GM04504 (cell line): ENCODE data around the gene HCN1.
"Not testable (repeated sequence)": the region's sequence is repeated elsewhere in the genome, so short reads cannot be mapped to it uniquely, and the experiment has no call there.

Experiments
- DNase-seq: peaks from one replicate; pipeline ENCODE4 v3.0.0-alpha.2; 2012; ENCODE audit warnings: low read depth

HCN1 gene

DNA sequence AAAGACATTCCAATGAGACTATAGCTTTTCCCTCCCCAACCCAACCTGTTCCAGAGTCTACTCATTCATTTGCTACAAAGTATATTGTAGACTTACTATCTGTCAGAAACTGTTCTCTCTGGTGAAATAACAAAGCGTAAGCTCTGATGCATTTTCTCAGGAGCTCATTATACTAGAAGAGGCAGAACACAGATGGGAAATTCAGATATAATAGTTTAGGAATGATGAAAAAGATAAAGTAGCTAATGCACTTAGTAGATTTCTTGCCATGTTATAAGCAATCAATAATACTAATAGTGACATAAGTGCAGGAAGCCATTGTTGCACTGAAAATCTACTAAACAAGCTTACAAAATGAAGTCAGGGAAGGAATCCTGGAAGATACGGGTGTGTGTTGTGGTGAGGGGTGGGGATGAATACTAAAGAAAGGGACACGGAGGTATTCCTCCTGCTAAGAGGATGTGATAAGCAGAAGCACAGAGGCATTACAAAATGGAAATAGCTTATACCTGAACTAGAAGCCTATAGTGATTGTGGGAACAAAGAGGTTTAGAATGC lies 78.2 kb downstream of the HCN1 start:
- DNase-seq: no peak

DNA sequence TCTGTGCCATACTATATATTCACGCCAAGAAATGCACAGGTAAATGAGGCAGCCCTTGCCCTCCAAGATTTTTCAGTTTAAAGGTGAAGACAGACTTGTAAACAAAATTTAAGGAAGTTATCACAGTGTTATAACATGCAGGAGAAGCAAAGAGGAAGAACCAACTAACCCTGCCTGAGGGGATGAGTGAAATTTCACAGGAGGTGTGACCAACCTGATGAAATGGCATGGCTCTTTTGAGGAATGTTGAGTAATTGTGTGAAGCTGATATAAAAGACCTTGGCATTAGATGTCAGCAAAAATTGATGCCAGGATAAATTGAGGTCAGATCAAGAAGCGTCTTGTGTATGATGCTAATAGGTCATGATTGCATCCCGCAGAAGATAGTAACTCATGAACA lies 86.5 kb downstream of the HCN1 start:
- no peak for DNase-seq

DNA sequence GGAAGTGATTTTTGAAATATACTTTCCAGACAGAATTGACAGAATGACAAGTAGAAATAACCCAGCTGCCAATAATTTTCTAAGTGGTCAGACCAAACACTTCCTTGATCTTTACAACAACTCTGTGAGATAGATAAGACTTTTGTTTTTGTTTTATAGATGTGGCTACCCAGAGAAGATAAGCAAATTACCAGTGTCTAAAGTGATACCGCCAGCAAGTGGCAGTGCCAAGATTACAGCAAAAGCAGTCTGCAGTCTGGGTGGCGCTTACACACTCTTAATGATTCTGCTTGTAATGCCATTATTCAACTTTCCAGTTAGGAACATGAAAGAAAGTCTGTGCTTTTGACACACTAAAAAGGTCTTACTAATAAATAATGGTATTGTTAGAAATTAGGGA lies 92.1 kb downstream of the HCN1 start:
- no peak for DNase-seq

DNA sequence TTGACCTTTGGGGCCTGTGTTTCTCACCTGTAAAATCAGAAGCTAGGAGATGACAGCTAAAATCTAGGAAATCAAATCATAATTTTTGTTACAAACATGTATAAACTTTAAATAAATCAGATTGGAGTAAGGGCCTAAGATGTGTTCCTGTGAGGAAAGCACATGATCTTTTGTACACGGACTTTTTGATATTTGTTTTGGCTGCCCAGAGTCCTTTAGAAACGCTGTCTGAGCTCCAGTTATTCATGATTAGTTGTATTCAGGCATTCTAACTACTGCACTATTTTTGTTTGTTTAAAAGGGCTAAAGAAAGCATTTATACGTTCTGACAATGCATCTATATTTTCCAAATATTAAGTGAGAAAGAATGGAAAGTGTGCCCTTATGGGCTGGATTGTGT lies 94.8 kb downstream of the HCN1 start:
- no peak for DNase-seq

DNA sequence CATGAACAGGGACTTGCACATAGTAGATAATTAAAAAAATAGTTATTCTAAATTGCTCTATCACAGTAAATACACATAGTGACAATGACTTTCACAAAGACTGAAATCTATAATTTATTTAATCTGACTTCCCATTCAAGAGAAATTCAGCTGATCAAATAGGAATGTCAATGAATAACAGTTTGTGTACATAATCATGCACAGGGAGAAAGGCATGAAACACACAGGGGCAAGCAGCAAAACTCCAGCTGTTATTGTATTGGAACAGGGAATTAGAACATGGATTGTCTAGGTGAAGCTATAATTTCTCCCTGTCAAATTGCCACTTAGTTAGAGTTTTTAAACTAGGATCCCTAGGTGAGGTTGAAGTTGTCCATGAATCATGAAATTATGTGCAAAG lies 99.9 kb downstream of the HCN1 start:
- DNase-seq: no peak

DNA sequence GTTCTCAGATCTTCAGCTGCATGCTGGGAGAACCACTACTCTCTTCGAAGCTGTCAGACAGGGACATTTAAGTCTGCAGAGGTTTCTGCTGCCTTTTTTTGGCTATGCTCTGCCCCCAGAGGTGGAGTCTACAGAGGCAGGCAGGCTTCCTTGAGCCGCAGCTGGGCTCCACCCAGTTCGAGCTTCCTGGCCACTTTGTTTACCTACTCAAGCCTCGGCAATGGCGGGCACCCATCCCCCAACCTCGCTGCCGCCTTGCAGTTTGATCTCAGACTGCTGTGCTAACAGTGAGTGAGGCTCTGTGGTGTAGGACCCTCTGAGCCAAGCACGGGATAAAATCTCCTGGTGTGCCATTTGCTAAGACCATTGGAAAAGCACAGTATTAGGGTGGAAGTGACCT lies 110.2 kb downstream of the HCN1 start:
- not testable (repeated sequence) for DNase-seq

DNA sequence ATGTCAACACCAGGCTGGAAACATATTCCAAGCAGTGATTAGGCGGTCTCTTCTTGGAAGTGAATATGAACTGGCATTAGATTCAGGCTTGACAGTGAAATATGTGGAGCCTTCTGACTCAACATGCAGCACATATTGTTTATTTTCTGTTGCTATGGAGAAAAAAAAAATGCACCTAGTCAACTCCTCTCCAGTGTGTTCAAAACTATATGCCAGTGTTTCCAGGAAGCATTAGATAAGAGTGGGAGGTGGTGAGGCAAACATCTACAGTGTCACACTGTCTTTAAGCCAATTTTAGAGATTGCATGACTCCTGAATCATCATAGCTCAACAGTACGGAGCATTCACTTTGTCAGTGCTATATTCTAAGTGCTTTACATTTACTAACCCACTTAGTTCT lies 117.9 kb downstream of the HCN1 start:
- DNase-seq: no peak

DNA sequence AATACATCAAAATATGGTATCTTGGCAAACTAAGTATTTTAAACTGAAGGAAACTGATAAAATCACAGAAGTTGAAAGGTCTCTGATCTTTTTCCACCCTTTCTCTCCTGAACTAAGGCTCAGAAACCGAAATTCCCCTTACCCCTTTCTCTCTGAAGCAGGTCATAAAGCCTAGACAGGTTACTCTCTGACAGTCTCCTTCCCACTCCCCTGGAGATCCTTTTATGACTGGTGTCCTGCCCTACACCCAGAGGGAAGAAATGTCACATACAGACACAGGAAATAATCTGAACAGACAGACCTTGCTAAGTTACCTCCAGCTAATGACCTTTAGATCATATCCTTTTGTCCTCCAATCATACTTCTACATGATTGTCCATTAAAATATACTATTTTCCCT lies 127.4 kb downstream of the HCN1 start:
- DNase-seq: no peak

DNA sequence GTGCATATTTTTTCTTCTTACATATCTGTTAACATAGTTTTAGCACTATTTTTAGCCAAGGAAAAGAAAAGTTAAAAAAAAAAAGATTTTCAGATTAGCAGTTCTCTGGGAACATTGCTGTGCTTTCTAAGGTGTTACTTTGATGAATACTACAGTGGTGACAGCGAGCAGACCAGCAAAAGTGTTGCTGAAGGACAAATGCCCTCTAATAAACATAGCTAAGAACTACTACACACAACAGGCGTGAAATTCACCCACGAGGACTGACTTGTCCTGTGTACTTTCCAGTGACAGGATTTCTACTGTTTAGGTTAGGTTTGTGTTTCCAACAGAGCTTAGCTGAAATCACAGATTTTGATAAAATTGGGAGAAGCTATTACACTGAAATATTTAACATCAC lies 153.8 kb downstream of the HCN1 start:
- DNase-seq: no peak

DNA sequence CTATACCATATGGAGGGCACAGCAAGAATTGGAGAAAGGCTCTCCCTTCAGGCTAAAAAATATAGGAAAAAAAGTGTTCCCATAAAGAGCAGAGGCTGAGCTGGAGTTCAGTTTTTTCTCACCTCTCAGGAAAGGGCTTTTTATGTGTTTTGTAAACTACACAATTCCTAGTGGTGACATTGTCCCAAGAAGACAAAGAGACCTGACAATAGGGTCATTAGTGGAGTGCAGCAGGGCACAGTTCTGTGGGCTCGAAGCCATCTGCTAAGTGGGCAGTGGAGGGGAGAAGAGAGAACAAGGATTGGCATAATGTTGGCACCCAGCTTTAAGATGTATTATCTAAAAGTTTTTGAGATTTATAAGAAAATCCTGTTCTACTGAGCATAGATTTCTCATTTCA lies 162.5 kb downstream of the HCN1 start:
- no peak for DNase-seq

DNA sequence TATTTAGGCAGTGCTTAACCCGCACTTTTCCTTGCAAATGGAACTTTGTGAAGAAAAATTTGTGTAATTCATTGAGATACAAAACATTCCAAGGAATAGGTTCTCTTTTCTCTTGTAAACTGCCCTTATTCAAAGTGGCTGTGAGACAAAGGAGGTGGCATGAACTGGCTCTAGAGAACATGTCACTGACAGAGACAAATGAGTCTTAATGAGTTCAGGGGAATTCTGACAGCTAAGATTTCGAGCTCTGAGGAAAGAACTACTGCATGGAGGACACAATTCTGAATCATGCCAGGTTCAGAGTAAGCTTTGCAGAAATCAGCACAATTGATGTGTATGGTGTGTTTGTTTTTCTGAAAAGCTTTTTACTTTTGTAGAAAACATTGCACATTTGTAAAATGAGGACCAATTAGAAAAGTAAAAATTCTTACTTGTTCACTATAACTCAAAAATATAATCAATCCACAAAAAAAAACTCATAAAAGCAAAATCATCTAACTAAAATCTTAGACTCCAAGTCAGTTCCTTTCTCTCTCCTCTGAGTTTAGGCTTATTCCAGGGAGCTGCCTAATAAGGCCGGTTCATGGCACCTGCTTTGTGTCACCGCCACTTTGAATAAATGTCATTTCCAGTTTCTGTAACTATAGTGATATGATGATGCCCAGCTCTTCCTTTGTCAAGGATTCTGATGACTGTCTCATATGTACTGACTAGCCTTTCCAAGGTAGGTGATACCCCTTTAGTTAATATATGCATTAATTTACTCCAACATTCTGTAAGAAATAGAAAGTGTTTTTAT lies 163.2 kb downstream of the HCN1 start:
- DNase-seq: no peak

DNA sequence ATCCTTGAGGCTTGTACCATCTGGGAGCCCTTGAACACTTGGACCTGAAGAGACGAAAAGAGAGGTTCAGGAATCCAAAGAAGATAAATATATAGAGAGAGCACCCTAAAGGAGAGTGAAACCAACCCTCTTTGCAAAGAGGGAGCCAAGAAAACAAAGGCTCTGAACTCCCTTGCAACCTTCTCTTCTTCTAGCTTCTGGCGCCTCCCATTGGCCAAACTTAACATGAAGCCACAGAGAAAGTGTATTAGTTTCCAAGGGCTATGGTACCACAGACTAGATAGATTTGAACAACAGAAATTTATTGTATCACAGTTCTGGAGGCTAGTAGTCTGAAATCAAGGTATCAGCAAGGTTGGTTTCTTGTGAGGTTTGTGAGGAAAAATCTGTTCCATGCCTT lies 175.1 kb downstream of the HCN1 start:
- peak; percentile 0 for DNase-seq

DNA sequence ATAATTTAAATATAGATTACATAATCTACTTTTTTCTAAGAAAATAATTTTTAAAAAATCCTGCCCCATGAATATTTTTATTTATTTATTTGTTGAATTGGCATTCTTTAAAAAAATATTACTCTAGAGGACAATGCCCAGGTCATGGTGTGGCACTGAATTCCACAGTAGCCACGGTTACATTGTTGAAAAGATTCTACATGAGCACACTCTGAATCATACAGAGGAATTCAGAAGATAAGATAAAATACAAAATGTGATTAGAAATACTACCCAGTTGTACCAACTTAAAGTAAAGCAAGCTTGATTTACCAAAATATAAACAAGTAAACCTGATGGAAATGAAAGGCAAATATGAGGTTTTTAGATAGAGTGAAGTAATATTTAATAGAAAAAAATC lies 183.7 kb downstream of the HCN1 start:
- no peak for DNase-seq

DNA sequence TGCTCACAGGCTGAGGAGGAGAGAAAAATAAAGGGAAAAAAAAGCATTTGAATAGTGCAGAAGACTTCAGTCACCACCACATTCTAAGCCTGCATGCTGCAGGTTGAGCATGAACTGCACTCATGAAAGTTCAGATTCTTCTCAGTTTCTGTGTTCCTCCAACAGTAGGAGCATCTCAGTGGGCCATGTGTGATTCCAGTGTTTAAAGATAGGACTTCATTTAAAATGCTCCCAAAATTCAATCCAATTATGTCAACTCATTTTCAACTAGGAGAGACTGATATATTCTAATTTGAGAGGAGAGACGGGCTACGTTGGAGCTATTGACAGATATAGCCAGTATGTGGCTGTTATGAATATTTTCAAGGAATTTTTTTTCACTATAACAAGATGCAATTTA lies 186.8 kb downstream of the HCN1 start:
- DNase-seq: no peak

DNA sequence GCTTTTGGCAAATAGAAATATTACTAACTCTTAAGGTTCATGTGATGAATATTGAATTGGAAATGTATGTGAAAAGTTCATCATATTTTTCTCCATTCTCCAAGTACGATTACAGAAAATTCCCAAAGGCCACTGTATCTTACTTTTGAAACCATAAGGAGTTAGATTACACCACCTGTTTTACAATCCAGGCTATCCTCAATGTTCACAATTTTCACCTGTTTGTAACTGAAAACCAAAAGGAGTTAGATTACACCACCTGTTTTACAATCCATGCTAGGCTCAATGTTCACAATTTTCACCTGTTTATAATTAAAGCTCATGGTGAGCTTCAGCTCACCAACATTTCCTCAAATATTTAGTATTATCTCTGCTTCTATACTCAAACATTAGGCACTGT lies 188.0 kb downstream of the HCN1 start:
- DNase-seq: no peak

DNA sequence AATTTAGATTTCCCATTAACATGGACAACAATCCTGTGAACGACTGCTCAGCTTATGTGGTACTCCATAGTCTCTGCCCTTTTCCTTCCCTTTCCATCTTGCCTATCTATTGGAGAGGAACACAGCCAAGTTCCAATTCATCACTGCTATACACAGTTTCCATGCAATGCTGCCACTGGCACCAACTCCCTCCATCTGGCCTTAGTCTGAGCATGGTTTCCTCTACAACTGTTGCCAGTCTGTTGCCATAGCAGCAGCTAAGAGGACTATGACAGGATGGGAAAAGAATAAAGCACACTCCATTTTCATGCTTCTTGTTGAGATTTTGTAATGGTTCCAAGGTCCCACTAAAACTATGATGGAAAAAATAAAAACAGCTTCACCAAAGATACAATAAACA lies 189.0 kb downstream of the HCN1 start:
- DNase-seq: no peak

DNA sequence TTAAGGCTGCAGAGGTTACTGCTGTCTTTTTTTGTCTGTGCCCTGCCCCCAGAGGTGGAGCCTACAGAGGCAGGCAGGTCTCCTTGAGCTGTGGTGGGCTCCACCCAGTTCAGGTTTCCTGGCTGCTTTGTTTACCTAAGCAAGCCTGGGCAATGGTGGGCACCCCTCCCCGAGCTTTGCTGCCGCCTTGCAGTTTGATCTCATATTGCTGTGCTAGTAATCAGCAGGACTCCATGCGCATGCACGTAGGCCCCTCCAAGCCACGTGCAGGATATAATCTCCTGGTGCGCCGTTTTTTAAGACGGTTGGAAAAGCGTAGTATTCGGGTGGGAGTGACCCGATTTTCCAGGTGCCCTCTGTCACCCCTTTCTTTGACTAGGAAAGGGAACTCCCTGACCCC lies 197.2 kb downstream of the HCN1 start:
- DNase-seq: not testable (repeated sequence)

DNA sequence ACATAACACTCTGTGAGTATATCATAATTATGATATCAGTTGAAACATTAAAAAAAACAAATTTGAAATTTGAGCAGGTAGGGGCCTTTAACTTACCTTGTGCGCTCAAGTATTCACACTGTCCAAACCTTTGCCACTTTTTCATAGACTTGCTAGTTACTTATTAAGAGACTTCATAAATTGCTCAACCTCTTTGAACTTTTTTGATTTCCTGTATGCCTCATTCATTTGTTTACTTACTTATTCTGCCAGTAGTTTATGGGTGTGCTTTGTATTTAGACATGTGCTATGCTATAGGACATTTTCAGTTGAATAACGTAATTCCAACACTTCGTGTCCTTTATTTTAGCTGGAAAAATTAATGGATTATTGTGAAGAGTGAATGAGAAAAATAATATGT lies 204.8 kb downstream of the HCN1 start:
- no peak for DNase-seq

DNA sequence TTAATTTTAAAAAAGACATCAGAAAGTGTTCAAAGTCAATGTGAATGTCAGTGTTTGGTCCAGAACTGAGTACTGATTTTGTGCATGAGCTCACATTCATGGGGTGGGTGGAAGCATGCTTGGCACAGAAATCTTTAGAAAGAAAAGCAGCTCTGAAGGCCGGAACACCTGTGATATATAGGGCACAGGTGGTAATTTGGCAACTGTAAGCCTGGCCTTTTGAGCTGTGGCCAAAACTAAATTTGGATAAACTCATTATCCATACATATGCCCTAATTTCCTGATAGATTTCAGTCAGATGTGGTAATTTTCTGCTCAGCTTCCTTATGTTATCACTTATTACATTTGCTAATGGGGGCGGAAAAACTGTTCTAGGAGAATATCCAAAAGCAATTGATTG lies 211.4 kb downstream of the HCN1 start:
- no peak for DNase-seq

DNA sequence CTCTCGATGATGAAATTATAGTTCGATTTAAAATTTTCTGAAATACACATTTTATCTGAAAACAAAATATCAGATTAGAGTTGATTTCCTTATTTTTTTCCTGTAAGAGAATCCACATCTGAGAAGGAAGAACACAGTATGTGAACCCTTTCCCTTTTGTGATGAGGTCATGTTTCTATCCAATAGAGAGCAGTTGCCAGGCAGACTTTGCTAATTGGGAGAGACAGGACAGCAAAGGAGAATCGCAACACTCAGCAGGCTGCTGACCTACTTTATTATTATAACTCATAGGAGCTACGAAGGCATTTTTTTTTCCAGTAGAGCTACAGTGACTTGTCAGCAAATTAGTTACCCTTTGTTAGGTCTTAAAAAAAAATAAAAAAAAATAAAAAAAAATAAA lies 242.1 kb downstream of the HCN1 start:
- DNase-seq: peak; percentile 3

DNA sequence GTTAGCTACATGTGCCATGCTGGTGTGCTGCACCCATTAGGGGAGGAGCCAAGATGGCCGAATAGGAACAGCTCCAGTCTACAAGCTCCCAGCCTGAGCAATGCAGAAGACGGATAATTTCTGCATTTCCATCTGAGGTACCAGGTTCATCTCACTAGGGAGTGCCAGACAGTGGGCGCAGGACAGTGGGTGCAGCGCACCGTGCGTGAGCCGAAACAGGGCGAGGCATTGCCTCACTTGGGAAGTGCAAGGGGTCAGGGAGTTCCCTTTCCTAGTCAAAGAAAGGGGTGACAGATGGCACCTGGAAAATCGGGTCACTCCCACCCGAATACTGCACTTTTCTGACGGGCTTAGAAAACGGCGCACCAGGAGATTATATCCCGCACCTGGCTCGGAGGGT lies 251.3 kb downstream of the HCN1 start:
- not testable (repeated sequence) for DNase-seq

DNA sequence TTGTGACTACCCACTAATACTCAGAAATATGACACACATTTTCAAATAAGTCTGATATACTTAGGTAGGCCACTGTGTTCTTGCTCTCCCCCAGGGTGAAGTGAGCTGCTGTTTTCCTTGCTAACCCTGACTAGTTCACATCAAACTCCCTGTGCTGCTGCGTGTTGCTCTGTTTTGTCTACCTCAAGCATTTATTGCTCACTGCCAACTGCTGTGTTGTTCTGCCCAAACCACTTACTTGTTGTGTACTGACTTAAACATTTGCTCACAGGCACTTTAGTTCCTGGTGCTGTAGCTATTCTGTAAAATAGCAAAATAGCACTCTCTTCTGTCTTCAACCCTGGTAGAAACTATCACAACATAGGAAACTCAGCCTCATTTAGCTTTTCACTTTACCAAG lies 255.7 kb downstream of the HCN1 start:
- no peak for DNase-seq

DNA sequence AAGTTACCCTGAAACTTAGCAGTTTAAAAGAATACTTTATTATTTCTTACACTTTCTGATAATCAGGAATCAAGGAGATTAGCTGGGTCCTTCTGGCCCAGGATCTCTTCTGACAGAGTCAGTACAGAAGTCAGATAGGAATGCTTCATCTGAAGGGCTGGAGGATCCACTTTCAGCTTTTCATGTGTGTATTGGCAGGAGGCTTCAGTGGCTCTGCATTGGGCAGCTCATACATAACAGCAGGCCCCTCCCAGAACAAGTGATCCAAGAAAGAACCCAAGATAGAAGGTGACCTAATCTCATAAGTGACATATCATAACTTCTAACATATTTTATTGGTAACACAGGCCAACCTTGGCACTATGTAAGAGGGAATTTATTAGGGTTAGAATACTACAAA lies 258.4 kb downstream of the HCN1 start:
- no peak for DNase-seq

DNA sequence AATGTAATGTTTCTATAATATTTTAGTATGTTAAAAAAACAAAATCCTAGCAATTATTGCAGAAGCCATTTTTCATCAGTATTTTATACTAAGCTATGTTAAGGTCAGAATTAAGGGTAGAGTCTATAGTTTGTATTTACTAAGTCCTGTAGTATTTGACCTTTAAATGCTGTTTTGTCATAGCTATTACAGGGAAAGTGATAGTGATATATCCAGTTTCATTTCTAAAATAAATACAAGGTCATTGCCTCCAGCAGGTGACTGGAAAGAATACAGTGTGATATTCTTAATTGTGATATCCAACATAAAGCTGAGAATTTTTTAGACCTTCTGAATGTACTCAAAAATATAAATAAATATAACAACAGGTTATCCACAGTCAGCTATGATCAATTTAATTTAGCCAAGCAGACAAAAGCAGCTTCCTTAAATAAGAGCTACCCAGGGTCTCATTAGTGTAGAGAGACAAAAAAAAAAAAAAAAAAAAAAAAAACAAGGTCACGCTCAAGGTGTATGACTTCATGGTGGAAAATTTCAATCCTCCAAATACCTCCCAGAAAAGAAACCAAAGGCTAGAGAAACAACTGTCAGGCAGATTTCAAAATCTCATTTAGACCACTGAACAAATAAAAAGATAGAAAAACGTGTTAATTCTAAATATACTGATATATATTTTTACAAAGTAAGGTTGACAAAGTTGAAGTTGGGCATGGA lies 278.7 kb downstream of the HCN1 start:
- DNase-seq: no peak
